VCaP (cell line): ENCODE data around the gene SLFN11.

Experiments used
- H3K27ac ChIP-seq: fragments of 450-650 bp; 2 replicates; pipeline ENCODE4 v1.5.1; 2017
- CTCF ChIP-seq: fragments of 450-650 bp; conservative IDR thresholded peaks from 2 replicates; pipeline ENCODE4 v1.5.1; 2017; ENCODE audit warnings: mild to moderate bottlenecking, moderate library complexity

SLFN11 gene

GRCh38 chr17:35350493-35350892 lies 22.9 kb downstream of the SLFN11 start:
- H3K27ac ChIP-seq, result no peak overlapping the region
- TF ChIP-seq CTCF, result no peak

DNA sequence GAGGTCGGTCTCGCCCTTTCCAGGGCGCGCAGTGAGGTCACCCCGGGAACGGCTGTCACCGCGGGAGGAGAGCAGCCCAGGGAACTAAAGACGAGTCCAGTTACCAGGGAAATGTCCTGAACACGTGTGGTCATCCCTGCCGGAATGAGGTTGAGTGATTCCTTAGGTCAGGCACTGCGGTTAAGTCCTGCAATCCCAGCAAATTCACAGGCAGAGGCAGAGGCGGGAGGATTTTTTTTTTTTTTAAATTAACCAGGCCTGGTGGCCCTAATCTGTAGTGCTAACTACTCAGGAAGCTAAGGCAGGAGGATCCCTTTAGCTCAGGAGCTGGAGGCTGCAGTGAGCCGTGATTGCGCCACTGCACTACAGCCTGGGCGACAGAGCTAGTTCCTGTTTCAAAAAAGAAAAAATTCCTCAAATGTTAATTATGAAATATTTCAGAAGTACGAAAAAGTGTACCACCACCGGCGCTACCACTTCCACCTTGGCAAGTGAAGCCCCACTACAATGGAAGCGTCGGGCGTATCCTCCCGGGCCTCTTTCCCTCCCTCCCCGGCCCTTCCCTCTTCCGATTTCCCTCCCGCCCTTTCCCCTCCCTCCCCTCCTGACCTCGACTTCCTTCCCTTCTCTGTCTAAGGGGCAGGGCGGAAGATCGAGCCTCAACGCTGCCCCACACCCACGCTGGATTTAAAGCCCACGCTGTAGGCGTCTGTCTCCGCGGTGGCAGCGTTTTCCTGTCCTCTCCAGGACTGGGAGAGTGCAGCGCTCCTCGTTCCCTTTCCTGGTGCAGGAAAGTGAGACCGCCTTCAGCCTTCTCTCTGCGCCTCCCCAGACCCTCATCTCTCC lies 27.3 kb downstream of the SLFN11 start:
- H3K27ac ChIP-seq, result no peak overlapping the region
- TF ChIP-seq CTCF, result no peak

GRCh38 chr17:35345445-35345925 lies 27.9 kb downstream of the SLFN11 start:
- no peak overlapping the region for H3K27ac ChIP-seq
- TF ChIP-seq CTCF, result no peak

DNA sequence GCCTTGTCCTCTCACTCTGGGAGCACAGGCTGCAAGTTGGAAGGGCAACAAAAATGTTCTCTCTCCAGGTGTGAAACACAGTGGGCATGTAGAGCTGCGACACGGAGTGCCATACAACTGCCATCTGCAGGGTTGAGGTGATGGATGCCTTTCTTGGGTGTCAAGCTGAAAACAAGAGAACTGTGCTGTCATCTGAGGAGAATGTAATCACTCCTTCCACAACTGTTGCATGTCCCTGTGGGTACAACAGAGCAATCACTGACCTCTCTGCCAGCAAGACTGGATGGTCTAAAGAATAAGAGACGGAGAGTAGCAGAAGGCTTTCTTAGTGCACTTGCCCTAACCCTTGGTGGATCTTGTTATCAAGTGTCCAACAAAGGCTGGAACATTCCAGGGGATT lies 29.2 kb downstream of the SLFN11 start:
- H3K27ac ChIP-seq, result no peak overlapping the region
- no peak for TF ChIP-seq CTCF

DNA sequence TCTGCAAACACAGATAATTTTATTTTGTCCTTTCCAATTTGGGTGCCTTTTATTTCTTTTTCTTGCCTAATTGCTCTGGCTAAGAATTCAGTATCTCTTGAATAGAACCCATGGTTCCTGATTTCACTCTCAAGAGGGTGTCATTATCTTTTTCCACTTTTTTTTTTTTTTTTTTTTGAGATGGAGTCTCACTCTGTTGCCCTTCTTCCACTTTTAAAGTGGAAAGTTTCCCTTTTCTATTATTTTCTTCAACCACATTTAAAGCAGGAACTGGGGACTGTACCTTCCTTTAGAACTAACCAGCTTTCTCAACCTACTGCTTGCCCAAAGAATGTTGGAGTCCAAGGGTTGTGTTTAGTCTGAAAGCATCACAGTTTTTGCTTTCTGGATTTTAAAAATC lies 31.1 kb downstream of the SLFN11 start:
- no peak for TF ChIP-seq CTCF
- no peak overlapping the region for H3K27ac ChIP-seq

- no peak overlapping the region for H3K27ac ChIP-seq
- TF ChIP-seq CTCF, result no peak
These were observed 31.9 kb downstream of the SLFN11 start for GRCh38 chr17:35341411-35341992.

DNA sequence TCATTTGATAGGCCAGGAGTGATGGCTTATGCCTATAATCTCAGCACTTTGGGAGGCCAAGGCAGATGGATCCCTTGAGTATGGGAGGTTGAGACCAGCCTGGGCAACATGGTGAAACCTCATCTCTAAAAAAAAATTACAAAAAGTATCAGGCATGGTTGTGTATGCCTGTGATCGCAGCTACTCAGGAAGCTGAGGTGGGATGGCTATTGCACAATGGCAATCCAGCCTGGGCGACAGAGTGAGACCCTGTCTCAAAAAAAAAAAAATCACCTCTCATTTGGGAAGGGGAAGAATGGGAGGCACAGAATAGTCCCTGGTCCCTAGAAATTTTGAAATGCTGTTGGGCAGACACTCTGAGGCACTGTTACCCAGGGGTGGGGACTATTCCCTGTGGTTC lies 35.2 kb downstream of the SLFN11 start:
- TF ChIP-seq CTCF, result no peak
- H3K27ac ChIP-seq, result no peak overlapping the region
